ENCODE data around the gene MAPKAP1.
"Not testable (repeated sequence)": the region's sequence is repeated elsewhere in the genome, so short reads cannot be mapped to it uniquely, and the experiment has no call there.

The MAPKAP1 gene

DNA sequence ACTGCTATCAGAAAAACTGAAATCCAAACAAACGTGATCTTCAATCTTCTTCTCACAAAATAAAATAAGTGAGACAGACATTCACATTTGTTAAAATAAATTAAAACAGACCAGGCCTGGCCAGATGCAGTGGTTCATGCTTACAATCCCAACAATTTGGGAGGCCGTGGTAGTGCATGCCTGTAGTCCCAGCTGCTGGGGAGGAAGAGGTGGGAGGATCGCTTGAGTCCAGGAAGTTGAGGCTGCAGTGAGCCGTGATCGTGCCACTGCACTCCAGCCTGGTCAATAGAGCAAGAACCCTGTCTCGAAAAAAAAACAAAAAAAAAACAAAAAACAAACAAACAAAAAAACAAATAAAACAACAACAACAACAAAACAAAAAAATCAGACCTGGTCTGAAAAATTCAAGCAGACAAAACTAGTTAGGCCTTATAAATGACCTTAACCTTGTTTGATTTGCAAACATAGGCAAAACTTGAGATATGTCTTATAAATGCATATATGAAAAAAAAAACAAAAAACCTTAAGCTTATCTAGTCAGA is 10.8 kb downstream of the MAPKAP1 start:
- Histone ChIP-seq H3K27ac (ENCODE audit: low read length) (no peak overlapping the region), H3K9ac (ENCODE audit: low read depth, low read length) (no peak overlapping the region), H3K79me2 (ENCODE audit: insufficient read depth, low read length) (peaks cover 78% of the 10 kb centered on the region), H3K36me3 (ENCODE audit: insufficient read depth, low read length) (peaks cover 3% of the 10 kb centered on the region; the same call in 1 of the 2 replicates), H4K20me1 (ENCODE audit: insufficient read depth, low read length) (peaks cover 15% of the 10 kb centered on the region; the same call in 1 of the 2 replicates), H3K4me1 (ENCODE audit: insufficient read depth, low read length) (no peaks in the 10 kb centered on the region), H3K9me3 (ENCODE audit: insufficient read depth, low read length, severe bottlenecking) (no peaks in the 10 kb centered on the region), H3K4me3 (ENCODE audit: low read depth in 1 of 2, low read length in 2 of 2) (no peak overlapping the region), H3K4me2 (ENCODE audit: insufficient read depth, low read length) (no peak overlapping the region), H3K27me3 (ENCODE audit: insufficient read depth, low read length, poor library complexity) (no peaks in the 10 kb centered on the region), H2AFZ (ENCODE audit: low read depth, low read length) (no peak overlapping the region)
- TF ChIP-seq, protein P1, sequence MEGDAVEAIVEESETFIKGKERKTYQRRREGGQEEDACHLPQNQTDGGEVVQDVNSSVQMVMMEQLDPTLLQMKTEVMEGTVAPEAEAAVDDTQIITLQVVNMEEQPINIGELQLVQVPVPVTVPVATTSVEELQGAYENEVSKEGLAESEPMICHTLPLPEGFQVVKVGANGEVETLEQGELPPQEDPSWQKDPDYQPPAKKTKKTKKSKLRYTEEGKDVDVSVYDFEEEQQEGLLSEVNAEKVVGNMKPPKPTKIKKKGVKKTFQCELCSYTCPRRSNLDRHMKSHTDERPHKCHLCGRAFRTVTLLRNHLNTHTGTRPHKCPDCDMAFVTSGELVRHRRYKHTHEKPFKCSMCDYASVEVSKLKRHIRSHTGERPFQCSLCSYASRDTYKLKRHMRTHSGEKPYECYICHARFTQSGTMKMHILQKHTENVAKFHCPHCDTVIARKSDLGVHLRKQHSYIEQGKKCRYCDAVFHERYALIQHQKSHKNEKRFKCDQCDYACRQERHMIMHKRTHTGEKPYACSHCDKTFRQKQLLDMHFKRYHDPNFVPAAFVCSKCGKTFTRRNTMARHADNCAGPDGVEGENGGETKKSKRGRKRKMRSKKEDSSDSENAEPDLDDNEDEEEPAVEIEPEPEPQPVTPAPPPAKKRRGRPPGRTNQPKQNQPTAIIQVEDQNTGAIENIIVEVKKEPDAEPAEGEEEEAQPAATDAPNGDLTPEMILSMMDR (IDR thresholded peaks at IDR 0.05; ENCODE audit: borderline replicate concordance, extremely low read depth, low read length, poor library complexity, severe bottlenecking) = no peak
- no peak for TF ChIP-seq EZH2 (IDR thresholded peaks at IDR 0.05; ENCODE audit: borderline replicate concordance, low read depth, low read length, severe bottlenecking)
- DNase-seq (no peak), ATAC-seq (ENCODE audit: insufficient read depth, low read depth) (no peak)

- not testable (repeated sequence) for H2AFZ ChIP-seq (ENCODE audit: low read depth, low read length); H3K36me3 ChIP-seq (ENCODE audit: insufficient read depth, low read length); ATAC-seq (ENCODE audit: insufficient read depth, low read depth); H3K4me2 ChIP-seq (ENCODE audit: insufficient read depth, low read length); H3K27ac ChIP-seq (ENCODE audit: low read length); H3K27me3 ChIP-seq (ENCODE audit: insufficient read depth, low read length, poor library complexity); H3K9ac ChIP-seq (ENCODE audit: low read depth, low read length); H3K9me3 ChIP-seq (ENCODE audit: insufficient read depth, low read length, severe bottlenecking); DNase-seq; H3K4me3 ChIP-seq (ENCODE audit: low read depth in 1 of 2, low read length in 2 of 2); H3K4me1 ChIP-seq (ENCODE audit: insufficient read depth, low read length)
- H4K20me1 ChIP-seq (ENCODE audit: insufficient read depth, low read length) = peaks cover 12% of the 10 kb centered on the region; the same call in 1 of the 2 replicates
- H3K79me2 ChIP-seq (ENCODE audit: insufficient read depth, low read length) = peaks cover 75% of the 10 kb centered on the region
Measured at GRCh38 chr9:125695548-125695947, 11.5 kb downstream of the MAPKAP1 start.

- ATAC-seq (ENCODE audit: insufficient read depth, low read depth) = no peak
- DNase-seq = no peak
- no peak for TF ChIP-seq EZH2 (IDR thresholded peaks at IDR 0.05; ENCODE audit: borderline replicate concordance, low read depth, low read length, severe bottlenecking)
- TF ChIP-seq, protein P1 (IDR thresholded peaks at IDR 0.05; ENCODE audit: borderline replicate concordance, extremely low read depth, low read length, poor library complexity, severe bottlenecking) = no peak
- Histone ChIP-seq H2AFZ (ENCODE audit: low read depth, low read length) (no peak overlapping the region), H3K27ac (ENCODE audit: low read length) (no peak overlapping the region), H3K36me3 (ENCODE audit: insufficient read depth, low read length) (peaks cover 3% of the 10 kb centered on the region; the same call in 1 of the 2 replicates), H3K9ac (ENCODE audit: low read depth, low read length) (no peak overlapping the region), H3K4me2 (ENCODE audit: insufficient read depth, low read length) (no peak overlapping the region), H3K9me3 (ENCODE audit: insufficient read depth, low read length, severe bottlenecking) (no peaks in the 10 kb centered on the region), H3K79me2 (ENCODE audit: insufficient read depth, low read length) (peaks cover 71% of the 10 kb centered on the region), H4K20me1 (ENCODE audit: insufficient read depth, low read length) (peaks cover 11% of the 10 kb centered on the region; the same call in 1 of the 2 replicates), H3K4me3 (ENCODE audit: low read depth in 1 of 2, low read length in 2 of 2) (no peak overlapping the region), H3K27me3 (ENCODE audit: insufficient read depth, low read length, poor library complexity) (no peaks in the 10 kb centered on the region), H3K4me1 (ENCODE audit: insufficient read depth, low read length) (no peaks in the 10 kb centered on the region)
Measured at GRCh38 chr9:125694478-125694877, 12.5 kb downstream of the MAPKAP1 start.

DNA sequence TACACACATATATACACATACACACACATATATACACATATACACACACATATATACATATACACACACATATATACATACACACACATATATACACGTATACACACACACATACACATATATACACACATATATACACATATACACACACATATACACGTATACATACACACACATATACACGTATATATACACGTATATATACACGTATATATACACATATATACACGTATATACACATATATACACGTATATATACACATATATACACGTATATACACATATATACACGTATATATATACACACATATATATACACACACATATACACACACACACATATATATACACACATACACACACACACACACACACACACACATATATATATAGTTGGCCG is 13.5 kb downstream of the MAPKAP1 start:
- not testable (repeated sequence) for H3K27me3 ChIP-seq (ENCODE audit: insufficient read depth, low read length, poor library complexity); H3K4me1 ChIP-seq (ENCODE audit: insufficient read depth, low read length); H2AFZ ChIP-seq (ENCODE audit: low read depth, low read length); ATAC-seq (ENCODE audit: insufficient read depth, low read depth); H3K36me3 ChIP-seq (ENCODE audit: insufficient read depth, low read length); H3K4me3 ChIP-seq (ENCODE audit: low read depth in 1 of 2, low read length in 2 of 2); DNase-seq; H3K9me3 ChIP-seq (ENCODE audit: insufficient read depth, low read length, severe bottlenecking); H3K4me2 ChIP-seq (ENCODE audit: insufficient read depth, low read length); H3K27ac ChIP-seq (ENCODE audit: low read length); H3K9ac ChIP-seq (ENCODE audit: low read depth, low read length)
- Histone ChIP-seq H3K79me2 (ENCODE audit: insufficient read depth, low read length) (peaks cover 65% of the 10 kb centered on the region), H4K20me1 (ENCODE audit: insufficient read depth, low read length) (peaks cover 14% of the 10 kb centered on the region; the same call in 1 of the 2 replicates)

Measured in DND-41 (cell line).